GM13977 (cell line): Measurements from ENCODE around the gene C6orf163.

Experiments
- DNase-seq: peaks from one replicate; pipeline ENCODE4 v3.0.0; 2012; ENCODE audit warnings: low spot score
- in situ Hi-C: fragments of 300-500 bp; cut with MboI; formaldehyde crosslinking; loops from one replicate; pipeline ENCODE4 v1.12.0; 2022; ENCODE audit warnings: low sequenced_read_pairs, low pct_unique_long_range_greater_than_20kb, mixed read lengths, inconsistent platforms; ENCODE audit not compliant: unreplicated experiment
- TF ChIP-seq, protein P1 (sequence below): IDR thresholded peaks from 2 replicates; pipeline ENCODE4 v1.5.1; 2012; ENCODE audit warnings: mild to moderate bottlenecking, control low read depth; ENCODE audit not compliant: insufficient read depth; ENCODE audit errors: extremely low read depth, missing control alignments

C6orf163 gene

GRCh38 chr6:87340230-87340629, 4.4 kb upstream of the C6orf163 start:
- TF ChIP-seq, protein P1, sequence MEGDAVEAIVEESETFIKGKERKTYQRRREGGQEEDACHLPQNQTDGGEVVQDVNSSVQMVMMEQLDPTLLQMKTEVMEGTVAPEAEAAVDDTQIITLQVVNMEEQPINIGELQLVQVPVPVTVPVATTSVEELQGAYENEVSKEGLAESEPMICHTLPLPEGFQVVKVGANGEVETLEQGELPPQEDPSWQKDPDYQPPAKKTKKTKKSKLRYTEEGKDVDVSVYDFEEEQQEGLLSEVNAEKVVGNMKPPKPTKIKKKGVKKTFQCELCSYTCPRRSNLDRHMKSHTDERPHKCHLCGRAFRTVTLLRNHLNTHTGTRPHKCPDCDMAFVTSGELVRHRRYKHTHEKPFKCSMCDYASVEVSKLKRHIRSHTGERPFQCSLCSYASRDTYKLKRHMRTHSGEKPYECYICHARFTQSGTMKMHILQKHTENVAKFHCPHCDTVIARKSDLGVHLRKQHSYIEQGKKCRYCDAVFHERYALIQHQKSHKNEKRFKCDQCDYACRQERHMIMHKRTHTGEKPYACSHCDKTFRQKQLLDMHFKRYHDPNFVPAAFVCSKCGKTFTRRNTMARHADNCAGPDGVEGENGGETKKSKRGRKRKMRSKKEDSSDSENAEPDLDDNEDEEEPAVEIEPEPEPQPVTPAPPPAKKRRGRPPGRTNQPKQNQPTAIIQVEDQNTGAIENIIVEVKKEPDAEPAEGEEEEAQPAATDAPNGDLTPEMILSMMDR = no peak
- DNase-seq = no peak
- in situ Hi-C loops = no loop called here

DNA sequence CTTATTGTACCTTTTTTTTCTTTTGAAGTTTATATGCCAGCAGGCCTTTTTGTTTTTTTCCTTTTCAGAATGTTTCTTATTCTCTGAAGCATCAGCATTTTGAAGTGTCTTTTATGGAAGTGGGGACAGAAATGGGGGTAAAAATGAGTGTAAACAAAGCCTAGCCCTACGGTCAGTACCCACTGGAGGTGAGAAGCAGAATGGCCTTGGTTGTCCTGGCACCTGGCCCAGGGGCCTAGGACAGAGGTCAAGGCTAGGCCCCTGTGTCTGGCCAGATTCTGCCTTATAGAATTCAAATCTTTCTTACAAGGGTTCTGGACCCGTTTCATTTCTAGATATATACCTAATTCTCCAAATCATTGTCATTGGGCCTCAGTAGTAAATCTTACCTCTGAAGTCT, 3.5 kb upstream of the C6orf163 start:
- in situ Hi-C loops = no loop called here
- DNase-seq = no peak
- TF ChIP-seq, protein P1 = no peak

DNA sequence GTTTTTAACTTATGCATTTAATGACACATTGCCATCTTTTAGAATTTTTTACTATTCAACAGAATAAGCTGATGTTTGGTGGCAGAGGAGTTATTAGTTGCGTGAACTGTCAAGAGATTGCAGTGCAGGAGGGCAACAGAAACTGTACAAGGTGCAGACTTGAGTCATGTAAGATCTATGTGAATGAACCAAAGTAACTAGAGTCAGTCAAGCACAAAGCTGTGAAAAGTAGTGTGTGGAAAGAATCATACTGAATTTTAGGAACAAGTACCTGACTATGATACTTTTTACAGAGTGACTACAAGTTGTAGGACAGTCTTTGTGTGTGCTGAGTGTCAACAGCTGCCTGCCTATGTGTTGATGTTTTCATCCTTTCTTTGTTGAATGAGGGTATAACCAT, 2.7 kb upstream of the C6orf163 start:
- TF ChIP-seq, protein P1 = no peak
- in situ Hi-C loops = no loop called here
- DNase-seq = no peak

GRCh38 chr6:87342829-87343228, 1.8 kb upstream of the C6orf163 start:
- no peak for DNase-seq
- TF ChIP-seq, protein P1 = no peak
- in situ Hi-C loops = no loop called here

GRCh38 chr6:87346700-87347099, 2.1 kb downstream of the C6orf163 start:
- in situ Hi-C loops = no loop called here
- no peak for DNase-seq
- TF ChIP-seq, protein P1 = no peak

GRCh38 chr6:87349896-87350295, 5.3 kb downstream of the C6orf163 start:
- DNase-seq = no peak
- in situ Hi-C loops = no loop called here
- TF ChIP-seq, protein P1 = no peak

DNA sequence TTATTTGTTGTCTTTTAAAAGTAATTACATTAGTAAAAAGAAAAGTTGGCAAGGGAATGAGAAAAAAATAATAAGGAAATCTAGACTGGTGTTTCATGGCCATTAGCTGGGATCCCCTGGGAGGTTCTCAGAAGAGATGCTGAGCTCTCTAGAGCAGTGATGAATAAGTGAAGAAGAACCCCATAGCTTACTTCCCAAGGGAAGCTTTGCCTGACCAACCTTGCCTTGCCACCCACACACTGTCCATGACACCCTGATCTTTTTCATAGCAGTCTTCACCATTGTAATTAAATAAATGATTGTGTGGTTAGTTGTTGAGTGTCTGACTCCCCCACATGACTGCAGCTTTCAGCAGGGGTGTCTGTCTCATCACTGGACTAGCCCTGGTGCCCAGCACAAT, 5.9 kb downstream of the C6orf163 start:
- TF ChIP-seq, protein P1 = no peak
- no peak for DNase-seq
- in situ Hi-C loops = no loop called here
